Measurements from ENCODE around the gene RBMS1. TPM values are rescaled to one million over a fixed set of nuclear protein-coding genes. Genes with fewer than 3 reads are reported as not detected.

RBMS1 gene
- total and polyA plus RNA-seq, 2 of the 13 experiments (the other 11 are each of a cell fraction or from before 2014, with no cell fraction given): 55.5 to 110 TPM

GRCh38 chr2:160492401-160493226, 993 bp downstream of the RBMS1 start (continued):
- peak; percentile 48; the same call in 1 of the 2 replicates for TF ChIP-seq CREB1 (IDR thresholded peaks at IDR 0.05)
- TF ChIP-seq CREB1 (CRISPR knock-in tag; IDR thresholded peaks at IDR 0.05): peak; percentile 86
- peak; percentile 99 for TF ChIP-seq FOXK1 (CRISPR knock-in tag; IDR thresholded peaks at IDR 0.05; ENCODE audit: borderline replicate concordance, low read depth)
- peak; percentile 80 for TF ChIP-seq TCF7L2 (IDR thresholded peaks at IDR 0.05; ENCODE audit: low read depth, low read length)
- TF ChIP-seq ZSCAN9 (CRISPR knock-in tag; IDR thresholded peaks at IDR 0.05; ENCODE audit: borderline replicate concordance): peak; percentile 87; the same call in 1 of the 2 replicates
- no peak for TF ChIP-seq ATF6 (CRISPR knock-in tag; conservative IDR thresholded peaks at IDR 0.05)
- TF ChIP-seq MIER3 (CRISPR knock-in tag; IDR thresholded peaks at IDR 0.05; ENCODE audit: borderline replicate concordance): peak; percentile 58; the same call in 1 of the 2 replicates
- no peak for TF ChIP-seq MZF1 (CRISPR knock-in tag; IDR thresholded peaks at IDR 0.05; ENCODE audit: borderline replicate concordance)
- 0 out of 2 replicates have a peak, but pooled peaks have one; percentile 54 for TF ChIP-seq ZNF75D (CRISPR knock-in tag; IDR thresholded peaks at IDR 0.05; ENCODE audit: borderline replicate concordance)
- peak; percentile 76; the same call in 1 of the 2 replicates for TF ChIP-seq ZNF784 (CRISPR knock-in tag; IDR thresholded peaks at IDR 0.05; ENCODE audit: borderline replicate concordance)
- TF ChIP-seq SNAPC2 (CRISPR knock-in tag; IDR thresholded peaks at IDR 0.05): peak; percentile 90; the same call in 1 of the 2 replicates
- TF ChIP-seq ARNTL (CRISPR knock-in tag; IDR thresholded peaks at IDR 0.05): peak; percentile 88
- TF ChIP-seq ZNF431 (CRISPR knock-in tag; IDR thresholded peaks at IDR 0.05; ENCODE audit: borderline replicate concordance, low read depth): peak; percentile 59; the same call in 1 of the 2 replicates
- peak; percentile 84 for TF ChIP-seq ZBTB10 (CRISPR knock-in tag; IDR thresholded peaks at IDR 0.05; ENCODE audit: borderline replicate concordance)
- peak; percentile 95 for TF ChIP-seq MXD3 (CRISPR knock-in tag; IDR thresholded peaks at IDR 0.05)
- TF ChIP-seq KDM4B (CRISPR knock-in tag; IDR thresholded peaks at IDR 0.05): peak; percentile 73
- TF ChIP-seq ZFP37 (CRISPR knock-in tag; IDR thresholded peaks at IDR 0.05; ENCODE audit: borderline replicate concordance): peak; percentile 81
- TF ChIP-seq, protein P1, sequence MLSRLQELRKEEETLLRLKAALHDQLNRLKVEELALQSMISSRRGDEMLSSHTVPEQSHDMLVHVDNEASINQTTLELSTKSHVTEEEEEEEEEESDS (CRISPR knock-in tag; IDR thresholded peaks at IDR 0.05; ENCODE audit: borderline replicate concordance): peak; percentile 80; the same call in 1 of the 2 replicates
- TF ChIP-seq, protein P2, sequence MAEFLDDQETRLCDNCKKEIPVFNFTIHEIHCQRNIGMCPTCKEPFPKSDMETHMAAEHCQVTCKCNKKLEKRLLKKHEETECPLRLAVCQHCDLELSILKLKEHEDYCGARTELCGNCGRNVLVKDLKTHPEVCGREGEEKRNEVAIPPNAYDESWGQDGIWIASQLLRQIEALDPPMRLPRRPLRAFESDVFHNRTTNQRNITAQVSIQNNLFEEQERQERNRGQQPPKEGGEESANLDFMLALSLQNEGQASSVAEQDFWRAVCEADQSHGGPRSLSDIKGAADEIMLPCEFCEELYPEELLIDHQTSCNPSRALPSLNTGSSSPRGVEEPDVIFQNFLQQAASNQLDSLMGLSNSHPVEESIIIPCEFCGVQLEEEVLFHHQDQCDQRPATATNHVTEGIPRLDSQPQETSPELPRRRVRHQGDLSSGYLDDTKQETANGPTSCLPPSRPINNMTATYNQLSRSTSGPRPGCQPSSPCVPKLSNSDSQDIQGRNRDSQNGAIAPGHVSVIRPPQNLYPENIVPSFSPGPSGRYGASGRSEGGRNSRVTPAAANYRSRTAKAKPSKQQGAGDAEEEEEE (CRISPR knock-in tag; IDR thresholded peaks at IDR 0.05; ENCODE audit: borderline replicate concordance): no peak
- peak; percentile 53; the same call in 1 of the 2 replicates for TF ChIP-seq HOXD1 (CRISPR knock-in tag; IDR thresholded peaks at IDR 0.05)
- TF ChIP-seq ZNF766 (CRISPR knock-in tag; IDR thresholded peaks at IDR 0.05; ENCODE audit: borderline replicate concordance): peak; percentile 84

All from HepG2 (cell line).